Kidney (tissue), 14 donors: ENCODE measurements around the gene NSG1. TPM values are rescaled to one million over a fixed set of nuclear protein-coding genes. Genes with fewer than 3 reads are reported as not detected.
"Not testable (repeated sequence)": the region's sequence is repeated elsewhere in the genome, so short reads cannot be mapped to it uniquely, and the experiment has no call there.

Experiments
- DNase-seq, 5 donors: peaks; one replicate each; pipeline ENCODE4 v3.0.0-alpha.2; 2013 to 2020
- FAIRE-seq: peaks from 2 replicates; lab custom pipeline; 2012; peaks lifted over from hg19 to GRCh38; lab: Jason Lieb, UNC
- H3K27ac ChIP-seq, 2 donors: one replicate each; pipeline ENCODE4 v1.7.0; 2013; ENCODE audit warnings: low read depth in 2 of 2, low read length in 2 of 2, inconsistent platforms in 1 of 2
- H3K27me3 ChIP-seq: one replicate; pipeline ENCODE4 v1.7.1; 2013; ENCODE audit warnings: low read length, inconsistent platforms; ENCODE audit not compliant: control insufficient read depth, insufficient read depth
- H3K36me3 ChIP-seq, 3 donors: one replicate each; pipeline versions ENCODE4 v1.7.0 to v1.7.1; 2013; ENCODE audit warnings: low read length in 3 of 3, control low read depth in 1 of 3, inconsistent platforms in 1 of 3; ENCODE audit not compliant: insufficient read depth in 3 of 3, control insufficient read depth in 2 of 3
- H3K4me1 ChIP-seq, 3 donors: one replicate each; pipeline versions ENCODE4 v1.7.0 to v1.7.1; 2013; ENCODE audit warnings: low read length in 3 of 3, inconsistent platforms in 1 of 3, low read depth in 1 of 3; ENCODE audit not compliant: control insufficient read depth in 2 of 3, insufficient read depth in 2 of 3
- H3K4me3 ChIP-seq, 3 donors: one replicate each; pipeline versions ENCODE4 v1.7.0 to v1.8.1; 2013; ENCODE audit warnings: low read length in 3 of 3, control low read depth in 1 of 3, inconsistent platforms in 1 of 3
- H3K9ac ChIP-seq, 3 donors: one replicate each; pipeline versions ENCODE4 v1.7.0 to v1.7.1; 2013; ENCODE audit warnings: low read length in 3 of 3, control low read depth in 1 of 3, inconsistent platforms in 1 of 3
- H3K9me3 ChIP-seq, 3 donors: one replicate each; pipeline versions ENCODE4 v1.7.0 to v1.7.1; 2013; ENCODE audit warnings: low read length in 3 of 3, control low read depth in 1 of 3, inconsistent platforms in 1 of 3; ENCODE audit not compliant: control insufficient read depth in 2 of 3, insufficient read depth in 1 of 3
- CTCF ChIP-seq: IDR thresholded peaks from 3 replicates; pipeline ENCODE4 v1.5.1; 2012; ENCODE audit warnings: mild to moderate bottlenecking, moderate library complexity, borderline replicate concordance; ENCODE audit not compliant: insufficient read depth; ENCODE audit errors: extremely low read depth
- intact Hi-C: fragments of 100-400 bp; cut with DNase I; formaldehyde crosslinking; loops from one replicate; pipeline ENCODE4 v1.11.1; 2022
- polyA plus RNA-seq: library from polyadenylated mRNA; stranded (reverse); fragments of 350-450 nt; fragmentation: Illumina TruSeq; extraction: RNeasy Lipid Tissue Mini Kit (QIAGEN cat#74804); gene quantifications from one replicate; pipeline ENCODE4 v1.2.3, GENCODE V29; 2014; ENCODE audit warnings: low read depth, low replicate concordance; ENCODE audit not compliant: insufficient read depth
- total RNA-seq: library from RNA; stranded (reverse); fragmentation: NEBNext Ultra II Directional; extraction: Animal tissue kit (Norgen Biotek cat#: 25700); gene quantifications from one replicate; pipeline ENCODE4 v1.2.1, GENCODE V29; 2021
- donor health status: control.
- donor health status: control.
- donor health status: control.
- donor health status: control.
- donor health status: control.
- donor health status: DM: yes; HTN: yes; CAD: no.
- donor health status: Normal renal cell carcinoma (clear cell type).

The NSG1 gene
- total and polyA plus RNA-seq, 2 donors from 2014 or later = 4.7 to 9.5 TPM

- DNase-seq = no peak
- FAIRE-seq = no peak
- no peak for TF ChIP-seq CTCF
- Histone ChIP-seq H3K4me3 (no peak overlapping the region), H3K9ac (no peak overlapping the region), H3K9me3 (no peaks in the 10 kb centered on the region), H3K27me3 (no peaks in the 10 kb centered on the region), H3K36me3 (no peaks in the 10 kb centered on the region), H3K27ac (no peak overlapping the region), H3K4me1 (no peaks in the 10 kb centered on the region)
- intact Hi-C loops = no loop called here
Observed at GRCh38 chr4:4347585-4347984, 39.3 kb upstream of the NSG1 start.

GRCh38 chr4:4348585-4348984, 38.3 kb upstream of the NSG1 start:
- H3K27ac ChIP-seq, H3K9ac ChIP-seq, H3K4me3 ChIP-seq, DNase-seq, H3K4me1 ChIP-seq, H3K9me3 ChIP-seq, H3K36me3 ChIP-seq, intact Hi-C loops, H3K27me3 ChIP-seq, FAIRE-seq: not testable (repeated sequence)

- intact Hi-C loops = no loop called here
- no peak overlapping the region for H3K9ac ChIP-seq
- H3K9me3 ChIP-seq = peaks cover 0 to 2% (median 0%) of the 10 kb centered on the region in 3 donors
- no peak for TF ChIP-seq CTCF
- H3K4me3 ChIP-seq = no peak overlapping the region
- no peak overlapping the region for H3K27ac ChIP-seq
- no peaks in the 10 kb centered on the region for H3K27me3 ChIP-seq
- FAIRE-seq (no peak), DNase-seq (no peak)
- no peaks in the 10 kb centered on the region for H3K4me1 ChIP-seq
- no peaks in the 10 kb centered on the region for H3K36me3 ChIP-seq
Observed at GRCh38 chr4:4349867-4350266, 37.0 kb upstream of the NSG1 start.

- H3K4me1 ChIP-seq = no peaks in the 10 kb centered on the region
- TF ChIP-seq CTCF = no peak
- H3K36me3 ChIP-seq = no peaks in the 10 kb centered on the region
- no peak for FAIRE-seq
- no peaks in the 10 kb centered on the region for H3K27me3 ChIP-seq
- intact Hi-C loops = no loop called here
- H3K9me3 ChIP-seq = peaks cover 0 to 2% (median 0%) of the 10 kb centered on the region in 3 donors
- H3K9ac ChIP-seq = no peak overlapping the region
- no peak overlapping the region for H3K27ac ChIP-seq
- H3K4me3 ChIP-seq = no peak overlapping the region
- DNase-seq = no peak
Observed at GRCh38 chr4:4350909-4351308, 36.0 kb upstream of the NSG1 start.
